Parathyroid adenoma (tissue), 2 donors: Measurements from ENCODE around the gene CR1.

ENCODE experiments used
- H2AFZ ChIP-seq: fragments of 300-600 bp; sonication (generic); one replicate; pipeline ENCODE4 v1.7.0; 2017; ENCODE audit warnings: antibody characterized with exemption, mild to moderate bottlenecking
- H3K27ac ChIP-seq: fragments of 300-600 bp; sonication (generic); one replicate; pipeline ENCODE4 v1.7.0; 2017
- H3K27me3 ChIP-seq: fragments of 300-600 bp; sonication (generic); one replicate; pipeline ENCODE4 v1.7.0; 2017; ENCODE audit warnings: low read length; ENCODE audit not compliant: control insufficient read depth, insufficient read depth
- H3K36me3 ChIP-seq: fragments of 300-600 bp; sonication (generic); one replicate; pipeline ENCODE4 v1.7.0; 2017; ENCODE audit warnings: low read length; ENCODE audit not compliant: control insufficient read depth, insufficient read depth
- H3K4me1 ChIP-seq: fragments of 300-600 bp; sonication (generic); one replicate; pipeline ENCODE4 v1.7.0; 2017; ENCODE audit warnings: control low read depth
- H3K4me2 ChIP-seq: fragments of 300-600 bp; sonication (generic); one replicate; pipeline ENCODE4 v1.7.0; 2017; ENCODE audit warnings: low read length
- H3K4me3 ChIP-seq: fragments of 300-600 bp; sonication (generic); one replicate; pipeline ENCODE4 v1.7.0; 2017; ENCODE audit warnings: low read depth, low read length
- H3K79me2 ChIP-seq: fragments of 300-600 bp; sonication (generic); one replicate; pipeline ENCODE4 v1.7.0; 2017; ENCODE audit warnings: control low read depth
- H3K9ac ChIP-seq: fragments of 300-600 bp; sonication (generic); one replicate; pipeline ENCODE4 v1.7.0; 2017; ENCODE audit warnings: mild to moderate bottlenecking
- H3K9me3 ChIP-seq: fragments of 300-600 bp; sonication (generic); one replicate; pipeline ENCODE4 v1.7.0; 2017; ENCODE audit warnings: low read length; ENCODE audit not compliant: control insufficient read depth
- CTCF ChIP-seq: fragments of 300-600 bp; sonication (generic); IDR thresholded peaks from one replicate; pipeline ENCODE4 v1.7.0; 2017; ENCODE audit warnings: antibody characterized with exemption, mild to moderate bottlenecking
- donor health status: primary hyperparathyroidism.

The CR1 gene

GRCh38 chr1:207500306-207500705 is 4.3 kb downstream of the CR1 start:
- Histone ChIP-seq H2AFZ (no peak overlapping the region), H3K9ac (no peak overlapping the region), H3K27me3 (no peaks in the 10 kb centered on the region), H3K9me3 (no peaks in the 10 kb centered on the region), H3K27ac (no peak overlapping the region), H3K79me2 (no peaks in the 10 kb centered on the region), H3K4me1 (no peaks in the 10 kb centered on the region), H3K4me2 (no peak overlapping the region), H3K36me3 (no peaks in the 10 kb centered on the region), H3K4me3 (no peak overlapping the region)
- TF ChIP-seq CTCF, result no peak

- Histone ChIP-seq H2AFZ (no peak overlapping the region), H3K4me1 (no peaks in the 10 kb centered on the region), H3K4me3 (no peak overlapping the region), H3K9ac (no peak overlapping the region), H3K27me3 (no peaks in the 10 kb centered on the region), H3K4me2 (no peak overlapping the region), H3K36me3 (no peaks in the 10 kb centered on the region), H3K79me2 (no peaks in the 10 kb centered on the region), H3K27ac (no peak overlapping the region), H3K9me3 (no peaks in the 10 kb centered on the region)
- TF ChIP-seq CTCF, result no peak
Measured at GRCh38 chr1:207501071-207501470, 5.1 kb downstream of the CR1 start.

- Histone ChIP-seq H3K9me3 (no peaks in the 10 kb centered on the region), H3K79me2 (no peaks in the 10 kb centered on the region), H3K36me3 (no peaks in the 10 kb centered on the region), H3K4me3 (no peak overlapping the region), H3K9ac (no peak overlapping the region), H3K27ac (no peak overlapping the region), H3K4me1 (no peaks in the 10 kb centered on the region), H3K4me2 (no peak overlapping the region), H3K27me3 (no peaks in the 10 kb centered on the region), H2AFZ (no peak overlapping the region)
- TF ChIP-seq CTCF, result no peak
Measured at GRCh38 chr1:207502726-207503125, 6.8 kb downstream of the CR1 start.

- Histone ChIP-seq H3K4me3 (no peak overlapping the region), H3K4me1 (no peaks in the 10 kb centered on the region), H2AFZ (no peak overlapping the region), H3K27ac (no peak overlapping the region), H3K9me3 (no peaks in the 10 kb centered on the region), H3K79me2 (no peaks in the 10 kb centered on the region), H3K27me3 (no peaks in the 10 kb centered on the region), H3K36me3 (no peaks in the 10 kb centered on the region), H3K9ac (no peak overlapping the region), H3K4me2 (no peak overlapping the region)
- no peak for TF ChIP-seq CTCF
Measured at GRCh38 chr1:207503950-207504349, 8.0 kb downstream of the CR1 start.

- no peaks in the 10 kb centered on the region for H3K79me2 ChIP-seq
- no peak overlapping the region for H3K4me2 ChIP-seq
- H3K27ac ChIP-seq, result no peak overlapping the region
- H3K9me3 ChIP-seq, result no peaks in the 10 kb centered on the region
- no peaks in the 10 kb centered on the region for H3K27me3 ChIP-seq
- H3K36me3 ChIP-seq, result no peaks in the 10 kb centered on the region
- TF ChIP-seq CTCF, result no peak
- no peaks in the 10 kb centered on the region for H3K4me1 ChIP-seq
- no peak overlapping the region for H3K4me3 ChIP-seq
- H3K9ac ChIP-seq, result no peak overlapping the region
- no peak overlapping the region for H2AFZ ChIP-seq
Measured at GRCh38 chr1:207504438-207504837, 8.5 kb downstream of the CR1 start.
